Choroid plexus epithelial cell (primary cell): ENCODE measurements around the gene CFAP77.

Experiments used
- DNase-seq: peaks from one replicate; pipeline ENCODE4 v3.0.0-alpha.2; 2010; ENCODE audit warnings: low read depth
- H3K4me3 ChIP-seq: 2 replicates; pipeline ENCODE4 v1.5.1; 2011; ENCODE audit warnings: low read depth, mild to moderate bottlenecking, control low read depth, low read length, moderate library complexity
- CTCF ChIP-seq: conservative IDR thresholded peaks from 2 replicates; pipeline ENCODE4 v1.5.1; 2011; ENCODE audit warnings: low read depth, mild to moderate bottlenecking, control low read depth, inconsistent platforms, low read length, moderate library complexity

Gene CFAP77

GRCh38 chr9:132460240-132460639, 50.2 kb downstream of the CFAP77 start:
- no peak overlapping the region for H3K4me3 ChIP-seq
- no peak for TF ChIP-seq CTCF
- no peak for DNase-seq

- TF ChIP-seq CTCF, result no peak
- H3K4me3 ChIP-seq, result no peak overlapping the region
- no peak for DNase-seq
These were observed 51.4 kb downstream of the CFAP77 start for GRCh38 chr9:132461281-132461896.

- DNase-seq, result no peak
- no peak for TF ChIP-seq CTCF
- no peak overlapping the region for H3K4me3 ChIP-seq
These were observed 52.0 kb downstream of the CFAP77 start for GRCh38 chr9:132461971-132462370.

- no peak overlapping the region for H3K4me3 ChIP-seq
- no peak for TF ChIP-seq CTCF
- no peak for DNase-seq
These were observed 54.5 kb downstream of the CFAP77 start for GRCh38 chr9:132464547-132464946.

- DNase-seq, result no peak
These were observed 55.2 kb downstream of the CFAP77 start for GRCh38 chr9:132465131-132465635.

GRCh38 chr9:132472199-132472598, 62.2 kb downstream of the CFAP77 start:
- DNase-seq, result no peak
- TF ChIP-seq CTCF, result no peak
- no peak overlapping the region for H3K4me3 ChIP-seq

More at GRCh38 chr9:132465131-132465635, 55.2 kb downstream of the CFAP77 start:
- no peak for TF ChIP-seq CTCF
- no peak overlapping the region for H3K4me3 ChIP-seq

GRCh38 chr9:132472599-132472998, 62.6 kb downstream of the CFAP77 start:
- no peak for TF ChIP-seq CTCF
- DNase-seq, result no peak
- H3K4me3 ChIP-seq, result no peak overlapping the region
